Endothelial cell (in vitro differentiated cells): ENCODE data around the gene CKS1B. TPM values are rescaled to one million over a fixed set of nuclear protein-coding genes. Genes with fewer than 3 reads are reported as not detected.

ENCODE experiments used
- DNase-seq: peaks from one replicate; pipeline ENCODE4 v3.0.0; 2021; ENCODE audit warnings: low spot score
- H3K27ac Mint-ChIP-seq: one replicate; pipeline ENCODE4 v1.8.0; 2021; ENCODE audit warnings: mixed read lengths, inconsistent platforms; ENCODE audit not compliant: unreplicated experiment
- H3K27me3 Mint-ChIP-seq: one replicate; pipeline ENCODE4 v1.8.0; 2021; ENCODE audit warnings: mild to moderate bottlenecking, moderate library complexity, mixed read lengths, inconsistent platforms; ENCODE audit not compliant: unreplicated experiment
- H3K36me3 Mint-ChIP-seq: one replicate; pipeline ENCODE4 v1.8.0; 2021; ENCODE audit warnings: mild to moderate bottlenecking, low read depth, mixed read lengths, inconsistent platforms; ENCODE audit not compliant: unreplicated experiment
- H3K4me1 Mint-ChIP-seq: one replicate; pipeline ENCODE4 v1.8.0; 2021; ENCODE audit warnings: mild to moderate bottlenecking, mixed read lengths, inconsistent platforms; ENCODE audit not compliant: unreplicated experiment
- H3K4me3 Mint-ChIP-seq: one replicate; pipeline ENCODE4 v1.8.0; 2021; ENCODE audit warnings: mild to moderate bottlenecking, mixed read lengths, inconsistent platforms; ENCODE audit not compliant: unreplicated experiment
- H3K9me3 Mint-ChIP-seq: one replicate; pipeline ENCODE4 v1.8.0; 2021; ENCODE audit warnings: mixed read lengths, inconsistent platforms; ENCODE audit not compliant: unreplicated experiment
- CTCF ChIP-seq: fragments of 200-600 bp; sonication (generic); IDR thresholded peaks from one replicate; pipeline ENCODE4 v1.5.0; 2021; ENCODE audit warnings: antibody characterized with exemption; ENCODE audit not compliant: unreplicated experiment
- total RNA-seq: library from RNA; stranded (reverse); fragmentation: NEBNext Ultra II Directional; extraction: Animal tissue kit (Norgen Biotek cat#: 25700); gene quantifications from one replicate; pipeline ENCODE4 v1.2.1, GENCODE V29; 2021; ENCODE audit not compliant: unreplicated experiment

CKS1B gene
- total RNA-seq, 1 donor from 2014 or later = 48.3 TPM

- peaks cover 61% of the 10 kb centered on the region for H3K4me1 Mint-ChIP-seq
- peaks cover 38% of the 10 kb centered on the region for H3K27me3 Mint-ChIP-seq
- H3K36me3 Mint-ChIP-seq = peaks cover 25% of the 10 kb centered on the region
- no peak for TF ChIP-seq CTCF
- H3K4me3 Mint-ChIP-seq = peak overlapping the region; percentile 98
- DNase-seq = no peak
- H3K9me3 Mint-ChIP-seq = no peaks in the 10 kb centered on the region
- peak overlapping the region; percentile 100 for H3K27ac Mint-ChIP-seq
These were observed 17.9 kb upstream of the CKS1B start for GRCh38 chr1:154956544-154956941.

GRCh38 chr1:154957091-154957657 lies 17.3 kb upstream of the CKS1B start:
- H3K4me3 Mint-ChIP-seq = no peak overlapping the region
- no peak for DNase-seq
- peaks cover 62% of the 10 kb centered on the region for H3K4me1 Mint-ChIP-seq
- H3K36me3 Mint-ChIP-seq = peaks cover 25% of the 10 kb centered on the region
- no peaks in the 10 kb centered on the region for H3K9me3 Mint-ChIP-seq
- TF ChIP-seq CTCF = no peak
- peak overlapping the region; percentile 100 for H3K27ac Mint-ChIP-seq
- H3K27me3 Mint-ChIP-seq = peaks cover 38% of the 10 kb centered on the region

- DNase-seq = no peak
- H3K9me3 Mint-ChIP-seq = no peaks in the 10 kb centered on the region
- no peak overlapping the region for H3K27ac Mint-ChIP-seq
- peaks cover 20% of the 10 kb centered on the region for H3K36me3 Mint-ChIP-seq
- no peak for TF ChIP-seq CTCF
- no peak overlapping the region for H3K4me3 Mint-ChIP-seq
- peaks cover 30% of the 10 kb centered on the region for H3K27me3 Mint-ChIP-seq
- H3K4me1 Mint-ChIP-seq = peaks cover 62% of the 10 kb centered on the region
These were observed 16.4 kb upstream of the CKS1B start for GRCh38 chr1:154958036-154958435.

- H3K36me3 Mint-ChIP-seq = peaks cover 27% of the 10 kb centered on the region
- H3K9me3 Mint-ChIP-seq = no peaks in the 10 kb centered on the region
- DNase-seq = no peak
- no peak for TF ChIP-seq CTCF
- peaks cover 64% of the 10 kb centered on the region for H3K4me1 Mint-ChIP-seq
- peaks cover 29% of the 10 kb centered on the region for H3K27me3 Mint-ChIP-seq
- H3K27ac Mint-ChIP-seq = peak overlapping the region; percentile 49
- H3K4me3 Mint-ChIP-seq = peak overlapping the region; percentile 47
These were observed 15.6 kb upstream of the CKS1B start for GRCh38 chr1:154958681-154959425.

- Mint-ChIP-seq H3K4me1 (peaks cover 61% of the 10 kb centered on the region), H3K9me3 (no peaks in the 10 kb centered on the region), H3K4me3 (no peak overlapping the region), H3K36me3 (peaks cover 30% of the 10 kb centered on the region), H3K27me3 (peaks cover 27% of the 10 kb centered on the region), H3K27ac (peak overlapping the region; percentile 84)
- no peak for TF ChIP-seq CTCF
- no peak for DNase-seq
These were observed 15.1 kb upstream of the CKS1B start for GRCh38 chr1:154959426-154959780.
